Loucy (cell line): ENCODE data around the gene RAPGEF1.

Experiments used
- EZH2phosphoT487 ChIP-seq: fragments of 200-600 bp; IDR thresholded peaks from 2 replicates; pipeline ENCODE4 v1.6.1; 2018; ENCODE audit warnings: antibody characterized with exemption, mild to moderate bottlenecking, moderate library complexity, borderline replicate concordance
- TF ChIP-seq, protein P1 (sequence below): fragments of 200-600 bp; sonication (generic); conservative IDR thresholded peaks from 2 replicates; pipeline ENCODE4 v1.5.1; 2014; ENCODE audit warnings: mild to moderate bottlenecking, antibody characterized with exemption, low read length

DNA sequence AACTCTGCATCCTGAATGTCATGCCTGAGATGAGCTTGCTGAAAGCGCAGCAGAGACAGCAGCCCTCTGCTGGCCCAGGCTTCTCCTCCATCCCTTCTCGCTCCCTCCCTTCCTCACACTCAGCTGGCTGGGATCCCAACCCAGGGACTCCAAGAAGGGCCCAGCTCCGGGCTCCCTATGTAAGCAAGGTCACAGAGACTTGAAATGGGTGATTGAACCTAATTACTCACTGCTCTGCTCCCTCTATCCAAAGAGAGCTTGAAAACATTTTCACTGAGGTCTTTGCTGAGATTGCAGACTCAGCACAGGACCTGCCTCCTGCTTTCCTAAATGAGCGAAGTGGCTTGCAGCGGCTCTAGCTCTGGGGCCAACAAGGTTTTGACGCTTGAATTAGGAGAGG is 42.8 kb downstream of the RAPGEF1 start:
- TF ChIP-seq, protein P1, sequence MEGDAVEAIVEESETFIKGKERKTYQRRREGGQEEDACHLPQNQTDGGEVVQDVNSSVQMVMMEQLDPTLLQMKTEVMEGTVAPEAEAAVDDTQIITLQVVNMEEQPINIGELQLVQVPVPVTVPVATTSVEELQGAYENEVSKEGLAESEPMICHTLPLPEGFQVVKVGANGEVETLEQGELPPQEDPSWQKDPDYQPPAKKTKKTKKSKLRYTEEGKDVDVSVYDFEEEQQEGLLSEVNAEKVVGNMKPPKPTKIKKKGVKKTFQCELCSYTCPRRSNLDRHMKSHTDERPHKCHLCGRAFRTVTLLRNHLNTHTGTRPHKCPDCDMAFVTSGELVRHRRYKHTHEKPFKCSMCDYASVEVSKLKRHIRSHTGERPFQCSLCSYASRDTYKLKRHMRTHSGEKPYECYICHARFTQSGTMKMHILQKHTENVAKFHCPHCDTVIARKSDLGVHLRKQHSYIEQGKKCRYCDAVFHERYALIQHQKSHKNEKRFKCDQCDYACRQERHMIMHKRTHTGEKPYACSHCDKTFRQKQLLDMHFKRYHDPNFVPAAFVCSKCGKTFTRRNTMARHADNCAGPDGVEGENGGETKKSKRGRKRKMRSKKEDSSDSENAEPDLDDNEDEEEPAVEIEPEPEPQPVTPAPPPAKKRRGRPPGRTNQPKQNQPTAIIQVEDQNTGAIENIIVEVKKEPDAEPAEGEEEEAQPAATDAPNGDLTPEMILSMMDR, result no peak
- TF ChIP-seq EZH2phosphoT487, result no peak
